Left lung (tissue), 10 donors: ENCODE data around the gene AGAP1. TPM values are rescaled to one million over a fixed set of nuclear protein-coding genes. Genes with fewer than 3 reads are reported as not detected.

Experiments
- ATAC-seq: fragments of 200-7000 bp; cut with Tn5 transposase; one replicate; pipeline ENCODE4 v1.9.1; 2020; ENCODE audit warnings: moderate library complexity
- DNase-seq, 4 donors: peaks; one replicate each; pipeline ENCODE4 v3.0.0-alpha.2; 2013 to 2020
- H3K27ac ChIP-seq, 2 donors: fragments of 200-600 bp; sonication (generic) in 1 of 2; one replicate each; pipeline versions ENCODE4 v1.5.0 to v1.8.0; 2020 to 2021
- H3K27me3 ChIP-seq, 2 donors: fragments of 200-600 bp; sonication (generic) in 1 of 2; one replicate each; pipeline versions ENCODE4 v1.5.0 to v1.8.0; 2020 to 2021
- H3K36me3 ChIP-seq, 2 donors: fragments of 200-600 bp; sonication (generic) in 1 of 2; one replicate each; pipeline versions ENCODE4 v1.5.0 to v1.8.0; 2020 to 2021
- H3K4me1 ChIP-seq, 2 donors: fragments of 200-600 bp; one replicate each; pipeline ENCODE4 v1.8.0; 2021
- H3K4me3 ChIP-seq, 2 donors: fragments of 200-600 bp; sonication (generic) in 1 of 2; one replicate each; pipeline versions ENCODE4 v1.5.0 to v1.8.0; 2020 to 2021; ENCODE audit warnings: mild to moderate bottlenecking in 1 of 2
- H3K9me3 ChIP-seq, 2 donors: fragments of 200-600 bp; sonication (generic) in 1 of 2; one replicate each; pipeline versions ENCODE4 v1.5.0 to v1.8.0; 2020 to 2021
- intact Hi-C, 2 donors: fragments of 100-400 bp; cut with DNase I; formaldehyde crosslinking; loops; one replicate each; pipeline versions ENCODE4 v1.11.2 to v1.14.2; 2022
- polyA plus RNA-seq, 6 donors: library from polyadenylated mRNA; unstranded; fragments of 120-200 nt; gene quantifications; one replicate each; pipeline ENCODE4 v1.2.1, GENCODE V29; 2013; ENCODE audit not compliant: insufficient read length in 6 of 6
- total RNA-seq, 2 donors: library from RNA; stranded (reverse); fragmentation: NEBNext Ultra II Directional; extraction: Animal tissue kit (Norgen Biotek cat#: 25700); gene quantifications; one replicate each; pipeline ENCODE4 v1.2.1, GENCODE V29; 2021
- TF ChIP-seq, protein P1 (sequence below), 2 donors: fragments of 200-600 bp; sonication (generic) in 1 of 2; IDR thresholded peaks; one replicate each; pipeline versions ENCODE4 v1.5.0 to v1.8.0; 2021; ENCODE audit warnings: antibody characterized with exemption in 2 of 2
- donor health status: DM: no; HTN: yes; CAD: no.
- donor health status: DM: no; HTN: no; CAD: no.

Gene AGAP1
- total and polyA plus RNA-seq, 8 donors, result 13.1 to 25.4 (median 22.4) TPM

DNA sequence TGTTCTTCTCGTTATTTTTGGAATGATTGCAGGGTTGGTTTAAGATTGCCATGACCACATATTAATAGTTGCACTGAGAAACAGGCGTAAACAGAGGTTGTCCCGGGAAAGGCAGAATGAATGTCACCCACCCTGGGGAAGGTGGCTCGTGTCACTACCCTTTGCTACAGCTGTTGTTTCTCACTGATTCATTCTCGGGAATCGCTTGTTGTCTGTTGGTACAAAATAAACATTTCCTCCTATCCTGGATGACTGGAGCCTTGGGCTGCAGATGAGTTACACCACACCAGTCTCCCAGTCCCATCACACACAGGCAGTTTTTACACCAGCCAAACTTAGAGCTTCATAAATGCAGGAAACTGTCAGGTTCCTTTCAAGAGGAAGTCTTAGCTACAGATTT lies 457.6 kb downstream of the AGAP1 start:
- no peaks in the 10 kb centered on the region for H3K4me1 ChIP-seq
- no peak for ATAC-seq
- no peak for DNase-seq
- intact Hi-C loops, result no loop called here
- H3K4me3 ChIP-seq, result no peak overlapping the region
- TF ChIP-seq, protein P1, sequence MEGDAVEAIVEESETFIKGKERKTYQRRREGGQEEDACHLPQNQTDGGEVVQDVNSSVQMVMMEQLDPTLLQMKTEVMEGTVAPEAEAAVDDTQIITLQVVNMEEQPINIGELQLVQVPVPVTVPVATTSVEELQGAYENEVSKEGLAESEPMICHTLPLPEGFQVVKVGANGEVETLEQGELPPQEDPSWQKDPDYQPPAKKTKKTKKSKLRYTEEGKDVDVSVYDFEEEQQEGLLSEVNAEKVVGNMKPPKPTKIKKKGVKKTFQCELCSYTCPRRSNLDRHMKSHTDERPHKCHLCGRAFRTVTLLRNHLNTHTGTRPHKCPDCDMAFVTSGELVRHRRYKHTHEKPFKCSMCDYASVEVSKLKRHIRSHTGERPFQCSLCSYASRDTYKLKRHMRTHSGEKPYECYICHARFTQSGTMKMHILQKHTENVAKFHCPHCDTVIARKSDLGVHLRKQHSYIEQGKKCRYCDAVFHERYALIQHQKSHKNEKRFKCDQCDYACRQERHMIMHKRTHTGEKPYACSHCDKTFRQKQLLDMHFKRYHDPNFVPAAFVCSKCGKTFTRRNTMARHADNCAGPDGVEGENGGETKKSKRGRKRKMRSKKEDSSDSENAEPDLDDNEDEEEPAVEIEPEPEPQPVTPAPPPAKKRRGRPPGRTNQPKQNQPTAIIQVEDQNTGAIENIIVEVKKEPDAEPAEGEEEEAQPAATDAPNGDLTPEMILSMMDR (IDR thresholded peaks at IDR 0.05), result no peak
- no peaks in the 10 kb centered on the region for H3K36me3 ChIP-seq
- H3K27me3 ChIP-seq, result no peaks in the 10 kb centered on the region
- H3K9me3 ChIP-seq, result no peaks in the 10 kb centered on the region
- H3K27ac ChIP-seq, result no peak overlapping the region

DNA sequence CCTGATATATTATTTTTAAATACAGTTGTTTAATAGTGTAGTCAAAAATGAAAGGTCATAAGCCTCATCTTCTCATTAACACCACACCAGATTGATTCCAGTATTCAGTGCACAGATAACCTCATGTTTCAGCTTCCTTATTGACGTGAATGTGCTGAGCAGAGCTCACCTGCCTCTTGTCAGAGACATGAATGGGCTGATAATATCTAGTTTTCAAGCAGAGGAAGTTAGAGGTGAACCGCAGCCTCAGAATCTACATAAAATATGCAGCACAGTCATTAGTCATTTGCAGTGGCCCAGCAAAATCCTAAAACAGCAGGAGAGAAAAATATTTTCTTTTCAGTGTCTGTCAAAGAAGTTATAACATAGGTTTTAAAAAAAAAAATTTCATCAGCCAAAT lies 458.1 kb downstream of the AGAP1 start:
- no peak overlapping the region for H3K27ac ChIP-seq
- TF ChIP-seq, protein P1 (IDR thresholded peaks at IDR 0.05), result no peak
- H3K4me1 ChIP-seq, result no peaks in the 10 kb centered on the region
- H3K9me3 ChIP-seq, result no peaks in the 10 kb centered on the region
- no peak for ATAC-seq
- intact Hi-C loops, result no loop called here
- H3K36me3 ChIP-seq, result no peaks in the 10 kb centered on the region
- no peak for DNase-seq
- H3K27me3 ChIP-seq, result no peaks in the 10 kb centered on the region
- H3K4me3 ChIP-seq, result no peak overlapping the region

DNA sequence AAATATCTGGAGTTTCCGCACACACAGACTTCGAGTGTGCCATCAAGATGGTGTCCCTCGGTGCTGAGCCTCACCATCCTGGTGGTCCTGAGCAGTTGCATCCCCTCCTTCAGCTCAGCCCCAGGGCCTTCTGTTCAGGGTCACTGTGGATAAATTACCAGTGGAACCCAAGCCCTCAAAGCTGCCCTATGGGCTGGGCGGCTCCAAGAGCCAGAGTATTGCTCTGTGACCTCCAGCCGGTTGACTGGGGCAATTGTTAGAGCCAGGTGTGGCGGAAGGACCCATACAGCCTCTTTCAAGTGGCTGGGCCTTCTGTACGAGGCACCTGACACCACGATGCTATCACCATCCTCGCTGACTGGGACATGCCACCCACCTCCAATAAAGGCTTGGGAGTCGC lies 458.9 kb downstream of the AGAP1 start:
- no peaks in the 10 kb centered on the region for H3K36me3 ChIP-seq
- no peaks in the 10 kb centered on the region for H3K9me3 ChIP-seq
- H3K27ac ChIP-seq, result no peak overlapping the region
- no peak overlapping the region for H3K4me3 ChIP-seq
- no peaks in the 10 kb centered on the region for H3K4me1 ChIP-seq
- intact Hi-C loops, result no loop called here
- no peaks in the 10 kb centered on the region for H3K27me3 ChIP-seq
- peak in 2 of 4 donors; percentile 10 to 17 for DNase-seq
- TF ChIP-seq, protein P1 (IDR thresholded peaks at IDR 0.05), result no peak
- ATAC-seq, result no peak

DNA sequence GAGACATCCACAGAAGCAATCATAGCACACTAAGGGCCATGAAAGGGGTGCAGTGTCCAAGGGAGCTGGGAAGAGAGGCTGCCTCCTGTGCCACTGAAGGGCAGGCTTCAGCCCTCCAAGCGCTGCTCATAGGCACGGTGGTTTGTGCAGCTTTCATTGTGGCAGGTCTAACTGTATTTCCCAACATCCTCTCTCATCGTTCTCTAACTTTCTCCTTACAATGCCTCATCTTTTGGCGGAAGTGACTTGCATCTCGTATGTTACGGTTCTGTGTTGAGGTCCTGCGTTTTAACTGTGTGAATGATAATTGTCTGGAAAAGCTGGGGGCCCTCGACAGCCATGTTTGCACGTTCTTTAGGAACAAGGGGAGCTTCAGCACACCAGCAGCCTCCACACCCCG lies 460.4 kb downstream of the AGAP1 start:
- Histone ChIP-seq H3K27ac (no peak overlapping the region), H3K27me3 (no peaks in the 10 kb centered on the region), H3K36me3 (no peaks in the 10 kb centered on the region), H3K4me1 (no peaks in the 10 kb centered on the region), H3K9me3 (no peaks in the 10 kb centered on the region), H3K4me3 (no peak overlapping the region)
- TF ChIP-seq, protein P1 (IDR thresholded peaks at IDR 0.05), result no peak
- DNase-seq, result peak in 1 of 4 donors; percentile 12
- intact Hi-C loops, result no loop called here
- ATAC-seq, result no peak

DNA sequence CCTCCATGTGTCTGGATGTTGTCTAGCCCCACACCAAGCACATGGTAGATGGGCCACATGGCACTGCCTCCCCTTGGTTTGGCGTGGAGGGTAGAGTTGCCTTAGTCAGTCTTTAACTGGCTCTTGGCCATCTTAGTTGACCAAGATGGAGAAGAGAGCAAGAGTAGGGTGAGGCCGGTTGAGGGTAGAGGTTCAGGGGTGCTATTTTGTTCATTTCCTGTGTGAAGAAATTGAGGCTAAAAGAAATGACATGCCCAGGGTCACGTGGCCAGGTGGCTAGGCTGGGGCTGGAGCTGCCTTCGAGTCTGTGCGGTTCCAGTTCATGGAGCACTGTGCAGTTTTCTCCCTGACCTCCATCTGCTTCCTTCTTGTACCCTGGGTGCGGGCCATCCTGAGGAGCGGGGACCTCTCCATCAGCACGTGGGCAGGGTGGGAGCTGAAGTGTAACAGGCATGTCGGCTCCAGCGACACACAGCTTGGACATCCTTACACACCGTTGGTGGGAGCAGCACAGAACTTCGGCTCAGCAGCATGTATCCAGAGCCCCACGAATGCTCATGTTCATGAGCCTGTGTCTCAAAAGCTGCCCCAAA lies 461.1 kb downstream of the AGAP1 start:
- TF ChIP-seq, protein P1 (IDR thresholded peaks at IDR 0.05), result no peak
- H3K27ac ChIP-seq, result no peak overlapping the region
- ATAC-seq (no peak), DNase-seq (peak in 1 of 4 donors; percentile 57)
- no peaks in the 10 kb centered on the region for H3K4me1 ChIP-seq
- intact Hi-C loops, result no loop called here
- H3K9me3 ChIP-seq, result no peaks in the 10 kb centered on the region
- H3K36me3 ChIP-seq, result no peaks in the 10 kb centered on the region
- no peak overlapping the region for H3K4me3 ChIP-seq
- H3K27me3 ChIP-seq, result no peaks in the 10 kb centered on the region
